ENCODE results near the gene CMSS1.

The CMSS1 gene

GRCh38 chr3:99852851-99853250 is 35.2 kb downstream of the CMSS1 start:
- no peak overlapping the region for H3K27ac ChIP-seq
- no peak for TF ChIP-seq ZFX (IDR thresholded peaks at IDR 0.05)
- TF ChIP-seq CTCF (conservative IDR thresholded peaks at IDR 0.05) = no peak

DNA sequence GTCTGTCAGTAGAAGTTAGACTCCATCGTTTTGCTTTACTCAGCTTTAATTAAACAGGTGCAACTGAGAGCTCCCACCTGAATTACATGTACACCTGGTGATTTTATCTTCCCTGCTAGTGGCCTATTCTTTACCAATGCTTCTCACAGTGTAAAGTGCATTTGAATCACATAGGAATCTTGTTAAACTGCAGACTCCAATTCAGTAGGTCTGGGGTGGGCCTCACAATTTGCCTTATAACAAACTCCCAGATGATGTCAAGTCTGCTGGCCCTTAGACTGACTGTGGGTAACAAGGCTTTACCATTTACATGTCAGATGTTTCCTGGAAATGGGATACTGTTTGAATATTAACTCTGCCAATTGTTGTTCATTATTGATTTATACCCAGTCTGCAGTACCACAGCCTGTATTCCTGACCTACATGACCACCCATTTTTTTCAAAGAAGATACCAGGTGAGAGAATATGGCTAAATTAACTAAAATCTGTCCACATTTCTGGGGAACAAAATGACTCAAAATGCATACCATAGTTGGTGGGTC is 37.2 kb downstream of the CMSS1 start:
- no peak for TF ChIP-seq CTCF (conservative IDR thresholded peaks at IDR 0.05)
- no peak for TF ChIP-seq ZFX (IDR thresholded peaks at IDR 0.05)
- no peak overlapping the region for H3K27ac ChIP-seq

DNA sequence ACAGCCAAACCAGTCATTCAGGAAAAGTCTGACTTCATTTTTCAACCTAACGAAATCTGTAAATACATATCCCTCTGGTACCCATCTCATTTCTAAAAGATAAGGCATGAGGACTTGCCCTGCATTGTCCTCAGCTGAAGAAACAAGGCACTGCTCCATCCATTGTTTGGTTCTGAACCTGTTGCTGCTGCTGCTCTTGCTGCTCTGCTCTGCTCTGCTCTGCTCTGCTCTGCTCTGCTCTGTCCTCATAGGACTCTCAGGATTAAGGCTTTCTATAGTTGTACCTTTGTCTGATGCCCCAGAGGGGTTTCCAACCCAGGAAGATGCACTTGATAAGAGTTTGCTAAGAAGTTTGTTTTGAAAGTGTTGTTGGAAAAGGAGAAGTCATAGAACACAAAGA is 38.2 kb downstream of the CMSS1 start:
- no peak overlapping the region for H3K27ac ChIP-seq
- TF ChIP-seq CTCF (conservative IDR thresholded peaks at IDR 0.05) (no peak), ZFX (IDR thresholded peaks at IDR 0.05) (no peak)

GRCh38 chr3:99856437-99857220 is 39.0 kb downstream of the CMSS1 start:
- H3K27ac ChIP-seq = no peak overlapping the region
- no peak for TF ChIP-seq CTCF (conservative IDR thresholded peaks at IDR 0.05)
- TF ChIP-seq ZFX (IDR thresholded peaks at IDR 0.05) = no peak

GRCh38 chr3:99857278-99857677 is 39.6 kb downstream of the CMSS1 start:
- TF ChIP-seq CTCF (conservative IDR thresholded peaks at IDR 0.05) = no peak
- no peak overlapping the region for H3K27ac ChIP-seq

- H3K27ac ChIP-seq = no peak overlapping the region
- TF ChIP-seq CTCF (conservative IDR thresholded peaks at IDR 0.05) (no peak), ZFX (IDR thresholded peaks at IDR 0.05) (no peak)
Measured at GRCh38 chr3:99858469-99858868, 40.8 kb downstream of the CMSS1 start.

GRCh38 chr3:99859825-99860224 is 42.2 kb downstream of the CMSS1 start:
- no peak overlapping the region for H3K27ac ChIP-seq
- no peak for TF ChIP-seq ZFX (IDR thresholded peaks at IDR 0.05)
- TF ChIP-seq CTCF (conservative IDR thresholded peaks at IDR 0.05) = no peak

All from C4-2B (cell line).